ENCODE results near the gene ACHE. TPM values are rescaled to one million over a fixed set of nuclear protein-coding genes. Genes with fewer than 3 reads are reported as not detected.
"Not testable (repeated sequence)": the region's sequence is repeated elsewhere in the genome, so short reads cannot be mapped to it uniquely, and the experiment has no call there.

ACHE gene
- not detected in 2 replicates for total RNA-seq (2014; rRNA removed; shearing (Covaris generic); ENCODE audit: low replicate concordance)

GRCh38 chr7:100895701-100895955 lies at the start of gene ACHE:
ACHE (minus strand) TSS chr7:100895888; CDS start chr7:100894232, 1,656 bp downstream.
- Histone ChIP-seq H3K27me3 (peaks cover 15% of the 10 kb centered on the region), H3K36me3 (no peaks in the 10 kb centered on the region), H3K4me3 (no peak within 1 kb of the TSS; the same call in 1 of the 2 replicates), H3K9me3 (no peaks in the 10 kb centered on the region)
- no peak for DNase-seq

GRCh38 chr7:100944138-100944537 lies 48.5 kb upstream of the ACHE start:
- DNase-seq: no peak
- Histone ChIP-seq H3K4me3 (no peak overlapping the region), H3K36me3 (no peaks in the 10 kb centered on the region), H3K27me3 (no peaks in the 10 kb centered on the region), H3K9me3 (no peaks in the 10 kb centered on the region)

GRCh38 chr7:100943693-100944092 lies 48.0 kb upstream of the ACHE start:
- H3K36me3 ChIP-seq: no peaks in the 10 kb centered on the region
- no peaks in the 10 kb centered on the region for H3K9me3 ChIP-seq
- H3K27me3 ChIP-seq: no peaks in the 10 kb centered on the region
- no peak for DNase-seq
- no peak overlapping the region for H3K4me3 ChIP-seq

- no peak for DNase-seq
- H3K36me3 ChIP-seq: no peaks in the 10 kb centered on the region
- no peaks in the 10 kb centered on the region for H3K27me3 ChIP-seq
- H3K4me3 ChIP-seq: no peak overlapping the region
- H3K9me3 ChIP-seq: no peaks in the 10 kb centered on the region
Measured at GRCh38 chr7:100942045-100942774, 46.5 kb upstream of the ACHE start.

GRCh38 chr7:100936167-100936566 lies 40.5 kb upstream of the ACHE start:
- not testable (repeated sequence) for H3K9me3 ChIP-seq, H3K27me3 ChIP-seq, H3K36me3 ChIP-seq, H3K4me3 ChIP-seq, DNase-seq

GRCh38 chr7:100935381-100935780 lies 39.7 kb upstream of the ACHE start:
- H3K4me3 ChIP-seq, H3K9me3 ChIP-seq, H3K36me3 ChIP-seq, H3K27me3 ChIP-seq, DNase-seq: not testable (repeated sequence)

- H3K4me3 ChIP-seq: no peak overlapping the region
Measured at GRCh38 chr7:100933734-100934133, 38.0 kb upstream of the ACHE start.

GRCh38 chr7:100929808-100930174 lies 34.1 kb upstream of the ACHE start:
- no peak for DNase-seq
- Histone ChIP-seq H3K27me3 (no peaks in the 10 kb centered on the region), H3K4me3 (no peak overlapping the region), H3K9me3 (no peaks in the 10 kb centered on the region), H3K36me3 (no peaks in the 10 kb centered on the region)

More at GRCh38 chr7:100933734-100934133, 38.0 kb upstream of the ACHE start:
- DNase-seq: no peak
- H3K27me3 ChIP-seq: no peaks in the 10 kb centered on the region
- H3K36me3 ChIP-seq: no peaks in the 10 kb centered on the region
- H3K9me3 ChIP-seq: no peaks in the 10 kb centered on the region

GRCh38 chr7:100923616-100924015 lies 27.9 kb upstream of the ACHE start:
- not testable (repeated sequence) for H3K9me3 ChIP-seq, H3K4me3 ChIP-seq, DNase-seq, H3K36me3 ChIP-seq, H3K27me3 ChIP-seq

- DNase-seq: no peak
- no peaks in the 10 kb centered on the region for H3K27me3 ChIP-seq
- no peak overlapping the region for H3K4me3 ChIP-seq
- H3K9me3 ChIP-seq: no peaks in the 10 kb centered on the region
- no peaks in the 10 kb centered on the region for H3K36me3 ChIP-seq
Measured at GRCh38 chr7:100921039-100921438, 25.4 kb upstream of the ACHE start.

- H3K36me3 ChIP-seq, H3K4me3 ChIP-seq, H3K27me3 ChIP-seq, DNase-seq, H3K9me3 ChIP-seq: not testable (repeated sequence)
Measured at GRCh38 chr7:100919779-100920437, 24.2 kb upstream of the ACHE start.

- DNase-seq, H3K36me3 ChIP-seq, H3K27me3 ChIP-seq, H3K9me3 ChIP-seq, H3K4me3 ChIP-seq: not testable (repeated sequence)
Measured at GRCh38 chr7:100919335-100919734, 23.6 kb upstream of the ACHE start.

- no peaks in the 10 kb centered on the region for H3K9me3 ChIP-seq
- no peaks in the 10 kb centered on the region for H3K27me3 ChIP-seq
- H3K36me3 ChIP-seq: no peaks in the 10 kb centered on the region
- DNase-seq: peak; percentile 52
- no peak overlapping the region for H3K4me3 ChIP-seq
Measured at GRCh38 chr7:100914879-100915447, 19.3 kb upstream of the ACHE start.

- Histone ChIP-seq H3K36me3 (no peaks in the 10 kb centered on the region), H3K4me3 (no peak overlapping the region), H3K27me3 (no peaks in the 10 kb centered on the region), H3K9me3 (no peaks in the 10 kb centered on the region)
- peak; percentile 79 for DNase-seq
Measured at GRCh38 chr7:100914208-100914878, 18.7 kb upstream of the ACHE start.

GRCh38 chr7:100911484-100911883 lies 15.8 kb upstream of the ACHE start:
- no peak for DNase-seq
- H3K9me3 ChIP-seq: no peaks in the 10 kb centered on the region
- no peaks in the 10 kb centered on the region for H3K36me3 ChIP-seq
- no peak overlapping the region for H3K4me3 ChIP-seq
- no peaks in the 10 kb centered on the region for H3K27me3 ChIP-seq

GRCh38 chr7:100910443-100910842 lies 14.8 kb upstream of the ACHE start:
- H3K36me3 ChIP-seq, H3K9me3 ChIP-seq, H3K4me3 ChIP-seq, H3K27me3 ChIP-seq, DNase-seq: not testable (repeated sequence)

GRCh38 chr7:100908512-100908911 lies 12.8 kb upstream of the ACHE start:
- Histone ChIP-seq H3K27me3 (no peaks in the 10 kb centered on the region), H3K9me3 (no peaks in the 10 kb centered on the region)

More at GRCh38 chr7:100908512-100908911, 12.8 kb upstream of the ACHE start:
- no peaks in the 10 kb centered on the region for H3K36me3 ChIP-seq
- H3K4me3 ChIP-seq: no peak overlapping the region
- DNase-seq: no peak
